Left ventricle myocardium inferior (tissue), 1 donor: ENCODE results near the gene SHANK3. TPM values are rescaled to one million over a fixed set of nuclear protein-coding genes. Genes with fewer than 3 reads are reported as not detected.

Source experiments
- DNase-seq: peaks from one replicate; pipeline ENCODE4 v3.0.0-alpha.2; 2020
- H3K27ac ChIP-seq: fragments of 200-600 bp; replicated peaks from 2 replicates; pipeline ENCODE4 v1.8.0; 2021
- H3K27me3 ChIP-seq: fragments of 200-600 bp; 2 replicates; pipeline ENCODE4 v1.8.0; 2021; ENCODE audit warnings: low read depth
- H3K36me3 ChIP-seq: fragments of 200-600 bp; 2 replicates; pipeline ENCODE4 v1.8.0; 2021
- H3K4me1 ChIP-seq: fragments of 200-600 bp; 2 replicates; pipeline ENCODE4 v1.8.0; 2021
- H3K4me3 ChIP-seq: fragments of 200-600 bp; 2 replicates; pipeline ENCODE4 v1.8.0; 2021; ENCODE audit warnings: mild to moderate bottlenecking, moderate library complexity
- H3K9me3 ChIP-seq: fragments of 200-600 bp; replicated peaks from 2 replicates; pipeline ENCODE4 v1.8.0; 2021
- CTCF ChIP-seq: fragments of 200-600 bp; IDR thresholded peaks from 2 replicates; pipeline ENCODE4 v1.8.0; 2021; ENCODE audit warnings: antibody characterized with exemption, mild to moderate bottlenecking, borderline replicate concordance
- intact Hi-C: fragments of 100-400 bp; cut with micrococcal nuclease; formaldehyde crosslinking; loops from one replicate; pipeline ENCODE4 v1.11.0; 2022
- total RNA-seq: library from RNA; stranded (reverse); fragmentation: NEBNext Ultra II Directional; extraction: Animal tissue kit (Norgen Biotek cat#: 25700); gene quantifications from one replicate; pipeline ENCODE4 v1.2.1, GENCODE V29; 2021
- donor health status: DM: no; HTN: yes; CAD: no; lungs with severe emphysema.

Gene SHANK3
- total RNA-seq, 1 donor from 2014 or later: 23.1 TPM

GRCh38 chr22:50691521-50691920 is 18.9 kb downstream of the SHANK3 start:
- no peak overlapping the region for H3K27ac ChIP-seq
- peaks cover 4% of the 10 kb centered on the region for H3K9me3 ChIP-seq
- DNase-seq: no peak
- H3K4me3 ChIP-seq: no peak overlapping the region
- intact Hi-C loops: no loop called here
- peaks cover 80% of the 10 kb centered on the region for H3K4me1 ChIP-seq
- peaks cover 20% of the 10 kb centered on the region for H3K27me3 ChIP-seq
- peaks cover 13% of the 10 kb centered on the region for H3K36me3 ChIP-seq
- peak; percentile 53 for TF ChIP-seq CTCF

- Histone ChIP-seq H3K27ac (no peak overlapping the region), H3K36me3 (peaks cover 11% of the 10 kb centered on the region), H3K27me3 (peaks cover 3% of the 10 kb centered on the region), H3K9me3 (peaks cover 4% of the 10 kb centered on the region), H3K4me1 (peaks cover 82% of the 10 kb centered on the region), H3K4me3 (no peak overlapping the region)
- DNase-seq: no peak
- intact Hi-C loops: no loop called here
- no peak for TF ChIP-seq CTCF
Observed at GRCh38 chr22:50693462-50693861, 20.8 kb downstream of the SHANK3 start.

GRCh38 chr22:50694099-50694605 is 21.5 kb downstream of the SHANK3 start:
- Histone ChIP-seq H3K27me3 (no peaks in the 10 kb centered on the region), H3K4me3 (no peak overlapping the region), H3K36me3 (peaks cover 13% of the 10 kb centered on the region), H3K9me3 (peaks cover 4% of the 10 kb centered on the region), H3K27ac (peak overlapping the region; percentile 36), H3K4me1 (peaks cover 82% of the 10 kb centered on the region)
- TF ChIP-seq CTCF: no peak
- intact Hi-C loops: no loop called here
- no peak for DNase-seq

- Histone ChIP-seq H3K4me1 (peaks cover 86% of the 10 kb centered on the region), H3K27me3 (no peaks in the 10 kb centered on the region), H3K36me3 (peaks cover 18% of the 10 kb centered on the region), H3K27ac (peak overlapping the region; percentile 41), H3K4me3 (peak overlapping the region; percentile 15), H3K9me3 (peaks cover 4% of the 10 kb centered on the region)
- TF ChIP-seq CTCF: no peak
- intact Hi-C loops: no loop called here
- DNase-seq: peak; percentile 11
Observed at GRCh38 chr22:50694766-50695420, 22.3 kb downstream of the SHANK3 start.

- intact Hi-C loops: no loop called here
- TF ChIP-seq CTCF: no peak
- peaks cover 18% of the 10 kb centered on the region for H3K36me3 ChIP-seq
- H3K4me3 ChIP-seq: peak overlapping the region; percentile 67
- H3K27ac ChIP-seq: peak overlapping the region; percentile 41
- no peaks in the 10 kb centered on the region for H3K27me3 ChIP-seq
- H3K9me3 ChIP-seq: peaks cover 4% of the 10 kb centered on the region
- H3K4me1 ChIP-seq: peaks cover 86% of the 10 kb centered on the region
- DNase-seq: no peak
Observed at GRCh38 chr22:50695421-50696250, 23.0 kb downstream of the SHANK3 start.
